Loucy (cell line): ENCODE data around the gene ZBTB20.
A peak's percentile ranks its signal among the peaks of the same experiment; 100 is the strongest.

Source experiments
- H2AFZ ChIP-seq: fragments of 200-600 bp; sonication (generic); 2 replicates; pipeline ENCODE4 v1.6.0; 2016; ENCODE audit warnings: antibody characterized with exemption, mild to moderate bottlenecking, low read length, moderate library complexity
- H3F3A ChIP-seq: fragments of 200-600 bp; 2 replicates; pipeline ENCODE4 v1.6.0; 2016; ENCODE audit warnings: antibody characterized with exemption, low read depth, mild to moderate bottlenecking
- H3K27me3 ChIP-seq: fragments of 200-600 bp; sonication (generic); 2 replicates; pipeline ENCODE4 v1.6.1; 2014; ENCODE audit warnings: low read length, mild to moderate bottlenecking; ENCODE audit not compliant: insufficient read depth, poor library complexity, severe bottlenecking
- H3K36me3 ChIP-seq: fragments of 200-600 bp; sonication (generic); 2 replicates; pipeline ENCODE4 v1.6.1; 2016; ENCODE audit warnings: low read length; ENCODE audit not compliant: insufficient read depth
- H3K4me1 ChIP-seq: fragments of 200-600 bp; sonication (generic); 2 replicates; pipeline ENCODE4 v1.5.1; 2014; ENCODE audit warnings: low read length, mild to moderate bottlenecking; ENCODE audit not compliant: insufficient read depth, poor library complexity, severe bottlenecking
- H3K4me2 ChIP-seq: fragments of 200-600 bp; sonication (generic); 2 replicates; pipeline ENCODE4 v1.6.0; 2014; ENCODE audit warnings: antibody characterized with exemption, low read length, low read depth, mild to moderate bottlenecking; ENCODE audit not compliant: poor library complexity, severe bottlenecking
- H3K4me3 ChIP-seq: fragments of 200-600 bp; sonication (generic); 2 replicates; pipeline ENCODE4 v1.5.1; 2014; ENCODE audit warnings: low read length, mild to moderate bottlenecking, mixed read lengths; ENCODE audit not compliant: poor library complexity, severe bottlenecking
- H3K79me2 ChIP-seq: fragments of 200-600 bp; sonication (generic); 2 replicates; pipeline ENCODE4 v1.6.1; 2014; ENCODE audit warnings: low read length; ENCODE audit not compliant: insufficient read depth
- H3K9ac ChIP-seq: fragments of 200-600 bp; sonication (generic); 2 replicates; pipeline ENCODE4 v1.6.0; 2014; ENCODE audit warnings: mild to moderate bottlenecking, low read depth, low read length, moderate library complexity; ENCODE audit not compliant: poor library complexity, severe bottlenecking
- H3K9me2 ChIP-seq: fragments of 200-600 bp; sonication (generic); replicated peaks from 2 replicates; pipeline ENCODE4 v1.6.1; 2016; ENCODE audit warnings: low read depth, low read length, mixed read lengths
- H3K9me3 ChIP-seq: fragments of 200-600 bp; sonication (generic); 2 replicates; pipeline ENCODE4 v1.6.1; 2014; ENCODE audit warnings: mild to moderate bottlenecking, antibody characterized with exemption, low read length, low read depth; ENCODE audit not compliant: insufficient read depth
- H4K20me1 ChIP-seq: fragments of 200-600 bp; sonication (generic); 2 replicates; pipeline ENCODE4 v1.6.0; 2014; ENCODE audit warnings: antibody characterized with exemption, low read length, mild to moderate bottlenecking; ENCODE audit not compliant: insufficient read depth, poor library complexity, severe bottlenecking
- EZH2phosphoT487 ChIP-seq: fragments of 200-600 bp; IDR thresholded peaks from 2 replicates; pipeline ENCODE4 v1.6.1; 2018; ENCODE audit warnings: antibody characterized with exemption, mild to moderate bottlenecking, moderate library complexity, borderline replicate concordance
- TF ChIP-seq, protein P1 (sequence below): fragments of 200-600 bp; sonication (generic); conservative IDR thresholded peaks from 2 replicates; pipeline ENCODE4 v1.5.1; 2014; ENCODE audit warnings: mild to moderate bottlenecking, antibody characterized with exemption, low read length

Gene ZBTB20

DNA sequence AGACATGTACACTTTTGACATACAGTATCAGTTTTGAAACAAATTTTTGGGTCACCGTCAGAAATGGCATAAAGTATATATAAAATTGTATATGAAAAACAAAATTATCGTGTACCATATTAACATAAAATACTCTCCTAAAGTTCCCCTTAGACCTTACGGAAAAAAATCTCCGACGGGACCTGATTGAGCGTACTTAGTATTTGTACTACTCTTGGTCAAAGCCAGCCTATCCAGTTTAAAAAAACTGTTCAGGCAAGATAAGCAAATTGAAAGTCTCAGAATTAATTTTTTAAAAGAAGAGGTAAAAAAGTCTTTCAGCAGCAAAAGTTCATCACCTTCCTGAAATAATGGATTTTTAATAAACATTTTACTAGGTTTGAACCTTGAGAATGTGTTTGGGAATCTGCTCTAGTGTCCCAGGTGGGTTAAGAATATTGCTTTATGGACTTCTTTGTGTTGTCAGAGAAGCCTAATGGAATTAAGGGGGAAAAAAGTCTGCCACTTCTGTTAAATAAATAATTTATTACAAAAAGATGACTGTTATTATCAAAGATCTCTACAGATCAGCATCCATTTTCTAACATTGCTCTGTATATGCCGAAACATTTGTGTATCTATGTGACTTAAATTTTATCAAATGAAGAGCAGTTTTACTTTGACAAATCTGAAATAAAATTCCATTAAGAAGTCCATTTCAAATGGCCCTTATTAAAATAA lies 48.6 kb downstream of the ZBTB20 start:
- Histone ChIP-seq H3K36me3 (no peaks in the 10 kb centered on the region), H3K27me3 (no peaks in the 10 kb centered on the region), H3K9ac (peak overlapping the region; percentile 67), H3K4me2 (peak overlapping the region; percentile 78), H2AFZ (no peak overlapping the region), H4K20me1 (no peaks in the 10 kb centered on the region), H3F3A (no peaks in the 10 kb centered on the region), H3K9me2 (no peaks in the 10 kb centered on the region), H3K79me2 (peaks cover 19% of the 10 kb centered on the region; the same call in 1 of the 2 replicates), H3K9me3 (no peaks in the 10 kb centered on the region), H3K4me3 (peak overlapping the region; percentile 72), H3K4me1 (peaks cover 47% of the 10 kb centered on the region)
- TF ChIP-seq, protein P1, sequence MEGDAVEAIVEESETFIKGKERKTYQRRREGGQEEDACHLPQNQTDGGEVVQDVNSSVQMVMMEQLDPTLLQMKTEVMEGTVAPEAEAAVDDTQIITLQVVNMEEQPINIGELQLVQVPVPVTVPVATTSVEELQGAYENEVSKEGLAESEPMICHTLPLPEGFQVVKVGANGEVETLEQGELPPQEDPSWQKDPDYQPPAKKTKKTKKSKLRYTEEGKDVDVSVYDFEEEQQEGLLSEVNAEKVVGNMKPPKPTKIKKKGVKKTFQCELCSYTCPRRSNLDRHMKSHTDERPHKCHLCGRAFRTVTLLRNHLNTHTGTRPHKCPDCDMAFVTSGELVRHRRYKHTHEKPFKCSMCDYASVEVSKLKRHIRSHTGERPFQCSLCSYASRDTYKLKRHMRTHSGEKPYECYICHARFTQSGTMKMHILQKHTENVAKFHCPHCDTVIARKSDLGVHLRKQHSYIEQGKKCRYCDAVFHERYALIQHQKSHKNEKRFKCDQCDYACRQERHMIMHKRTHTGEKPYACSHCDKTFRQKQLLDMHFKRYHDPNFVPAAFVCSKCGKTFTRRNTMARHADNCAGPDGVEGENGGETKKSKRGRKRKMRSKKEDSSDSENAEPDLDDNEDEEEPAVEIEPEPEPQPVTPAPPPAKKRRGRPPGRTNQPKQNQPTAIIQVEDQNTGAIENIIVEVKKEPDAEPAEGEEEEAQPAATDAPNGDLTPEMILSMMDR: no peak
- no peak for TF ChIP-seq EZH2phosphoT487

DNA sequence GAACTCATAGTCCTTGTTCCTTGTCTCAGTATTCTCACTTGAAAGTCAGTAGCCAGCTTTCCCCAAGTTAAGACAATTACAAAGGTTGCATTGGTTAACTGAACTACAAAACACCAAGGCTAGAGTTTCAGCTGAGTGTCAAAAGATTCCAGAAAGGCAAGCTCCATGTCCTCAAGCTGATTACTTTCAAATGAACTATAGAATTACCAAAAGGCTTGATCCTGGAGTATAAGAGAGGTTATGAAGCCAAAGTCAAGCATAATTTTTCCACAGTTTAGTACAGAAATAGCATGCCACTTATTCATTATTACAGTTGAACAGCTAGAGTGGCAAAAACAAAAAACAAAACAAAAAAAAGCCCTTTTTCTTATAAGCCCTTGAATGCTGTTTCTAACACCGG lies 51.9 kb downstream of the ZBTB20 start:
- TF ChIP-seq EZH2phosphoT487: no peak
- TF ChIP-seq, protein P1: no peak
- no peak overlapping the region for H3K4me3 ChIP-seq
- no peak overlapping the region for H2AFZ ChIP-seq
- H3F3A ChIP-seq: no peaks in the 10 kb centered on the region
- H4K20me1 ChIP-seq: no peaks in the 10 kb centered on the region
- H3K4me1 ChIP-seq: peaks cover 54% of the 10 kb centered on the region
- peaks cover 10% of the 10 kb centered on the region; the same call in 1 of the 2 replicates for H3K79me2 ChIP-seq
- H3K9ac ChIP-seq: peak overlapping the region; percentile 4
- H3K9me3 ChIP-seq: no peaks in the 10 kb centered on the region
- no peaks in the 10 kb centered on the region for H3K9me2 ChIP-seq
- no peaks in the 10 kb centered on the region for H3K36me3 ChIP-seq
- peak overlapping the region; percentile 21 for H3K4me2 ChIP-seq
- no peaks in the 10 kb centered on the region for H3K27me3 ChIP-seq

DNA sequence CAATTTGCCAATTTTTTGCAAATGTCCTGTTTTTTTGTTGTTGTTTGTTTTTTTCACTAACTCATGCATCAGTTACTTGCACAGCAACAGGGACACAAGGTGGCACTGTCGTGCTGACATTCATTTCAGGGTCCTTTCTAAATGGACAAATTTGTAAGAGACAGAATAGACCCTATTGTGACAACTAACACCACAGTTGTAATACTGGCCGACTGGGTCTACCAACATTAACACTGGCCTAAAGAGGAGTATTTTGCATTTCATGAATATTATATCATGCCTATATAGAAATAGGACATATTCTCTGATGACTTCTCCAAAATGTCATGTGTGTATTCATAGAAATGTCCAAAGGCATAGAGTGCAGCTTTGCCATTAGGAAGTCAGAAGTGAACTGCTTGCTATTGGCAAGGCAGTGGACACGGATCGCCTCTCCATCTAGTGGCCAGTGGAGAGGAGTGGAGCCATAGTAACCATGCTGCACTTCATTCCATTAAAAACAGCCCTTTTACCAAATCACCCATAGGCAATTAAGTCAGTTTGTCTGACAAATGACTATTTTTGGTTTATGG lies 54.8 kb downstream of the ZBTB20 start:
- H3K9me2 ChIP-seq: no peaks in the 10 kb centered on the region
- H2AFZ ChIP-seq: no peak overlapping the region
- no peaks in the 10 kb centered on the region for H3K27me3 ChIP-seq
- TF ChIP-seq, protein P1: peak; percentile 88
- no peak for TF ChIP-seq EZH2phosphoT487
- peak overlapping the region; percentile 39 for H3K4me2 ChIP-seq
- H3K79me2 ChIP-seq: peaks cover 18% of the 10 kb centered on the region; the same call in 1 of the 2 replicates
- peaks cover 48% of the 10 kb centered on the region for H3K4me1 ChIP-seq
- H3F3A ChIP-seq: no peaks in the 10 kb centered on the region
- H3K4me3 ChIP-seq: peak overlapping the region; percentile 11
- no peaks in the 10 kb centered on the region for H3K36me3 ChIP-seq
- H4K20me1 ChIP-seq: no peaks in the 10 kb centered on the region
- H3K9ac ChIP-seq: peak overlapping the region; percentile 0
- H3K9me3 ChIP-seq: no peaks in the 10 kb centered on the region
